Activated CD4-positive, alpha-beta T cell treated with anti-CD3 and anti-CD28 coated beads, Interleukin-2, amount 10 ng/mL, durations not matched to agents 7 days and 5 days (primary cell): Measurements from ENCODE around the gene KRTAP10-3. TPM values are rescaled to one million over a fixed set of nuclear protein-coding genes. Genes with fewer than 3 reads are reported as not detected.
"Not testable (repeated sequence)": the region's sequence is repeated elsewhere in the genome, so short reads cannot be mapped to it uniquely, and the experiment has no call there.

ENCODE experiments used
- CTCF ChIA-PET: fragments of 350-600 bp; sonication (Branson Sonifier 250); formaldehyde crosslinking; loops from one replicate; lab custom pipeline; 2021; ENCODE audit warnings: antibody characterized with exemption; lab: Charles Lee
- POLR2A ChIA-PET: fragments of 350-600 bp; sonication (Branson Sonifier 250); formaldehyde crosslinking; loops from one replicate; lab custom pipeline; 2021; ENCODE audit warnings: antibody characterized with exemption; lab: Charles Lee
- DNase-seq: peaks from one replicate; pipeline ENCODE4 v3.0.0-alpha.2; 2020
- H3K27ac Mint-ChIP-seq: one replicate; pipeline ENCODE4 v1.8.0; 2021; ENCODE audit warnings: mild to moderate bottlenecking, moderate library complexity, mixed read lengths
- H3K27me3 Mint-ChIP-seq: one replicate; pipeline ENCODE4 v1.8.0; 2021; ENCODE audit warnings: mixed read lengths
- H3K36me3 Mint-ChIP-seq: one replicate; pipeline ENCODE4 v1.8.0; 2021; ENCODE audit warnings: low read depth, mixed read lengths
- H3K4me1 Mint-ChIP-seq: one replicate; pipeline ENCODE4 v1.8.0; 2021; ENCODE audit warnings: mixed read lengths
- H3K4me3 Mint-ChIP-seq: one replicate; pipeline ENCODE4 v1.8.0; 2021; ENCODE audit warnings: mild to moderate bottlenecking, moderate library complexity, mixed read lengths
- H3K9me3 Mint-ChIP-seq: one replicate; pipeline ENCODE4 v1.8.0; 2021; ENCODE audit warnings: mixed read lengths
- total RNA-seq, 2 experiments: library from RNA; stranded (reverse); gene quantifications; one replicate each; pipeline ENCODE4 v1.2.3, GENCODE V29; 2021

KRTAP10-3 gene, protein sequence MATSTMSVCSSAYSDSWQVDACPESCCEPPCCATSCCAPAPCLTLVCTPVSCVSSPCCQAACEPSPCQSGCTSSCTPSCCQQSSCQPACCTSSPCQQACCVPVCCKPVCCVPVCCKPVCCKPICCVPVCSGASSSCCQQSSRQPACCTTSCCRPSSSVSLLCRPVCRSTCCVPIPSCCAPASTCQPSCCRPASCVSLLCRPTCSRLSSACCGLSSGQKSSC
- not detected for total RNA-seq

- CTCF ChIA-PET: no interaction called here
- H3K27ac Mint-ChIP-seq: no peak within 1 kb of the TSS
- H3K4me3 Mint-ChIP-seq: no peak within 1 kb of the TSS
- no peak for DNase-seq
- no peaks in the 10 kb centered on the region for H3K4me1 Mint-ChIP-seq
- H3K36me3 Mint-ChIP-seq: peaks cover 7% of the 10 kb centered on the region
- POLR2A ChIA-PET: no interaction called here
- H3K9me3 Mint-ChIP-seq: peaks cover 12% of the 10 kb centered on the region
- peaks cover 12% of the 10 kb centered on the region for H3K27me3 Mint-ChIP-seq
Observed at GRCh38 chr21:44558695-44559094, at the start of gene KRTAP10-3. TSS of gene KRTAP10-3 (minus strand) at chr21:44558795. CDS start at chr21:44558715, 80 bp downstream.

GRCh38 chr21:44606495-44606894 is 47.9 kb upstream of the KRTAP10-3 start:
- ChIA-PET POLR2A (no interaction called here), CTCF (no interaction called here)
- no peak for DNase-seq
- H3K36me3 Mint-ChIP-seq: peaks cover 3% of the 10 kb centered on the region
- no peaks in the 10 kb centered on the region for H3K4me1 Mint-ChIP-seq
- H3K27ac Mint-ChIP-seq: no peak overlapping the region
- peaks cover 30% of the 10 kb centered on the region for H3K9me3 Mint-ChIP-seq
- no peak overlapping the region for H3K4me3 Mint-ChIP-seq
- H3K27me3 Mint-ChIP-seq: peaks cover 17% of the 10 kb centered on the region

- DNase-seq: no peak
- peaks cover 8% of the 10 kb centered on the region for H3K9me3 Mint-ChIP-seq
- no peaks in the 10 kb centered on the region for H3K36me3 Mint-ChIP-seq
- H3K4me3 Mint-ChIP-seq: no peak overlapping the region
- H3K4me1 Mint-ChIP-seq: no peaks in the 10 kb centered on the region
- ChIA-PET CTCF (no interaction called here), POLR2A (no interaction called here)
- peaks cover 16% of the 10 kb centered on the region for H3K27me3 Mint-ChIP-seq
- H3K27ac Mint-ChIP-seq: no peak overlapping the region
Observed at GRCh38 chr21:44603911-44604310, 45.3 kb upstream of the KRTAP10-3 start.

DNA sequence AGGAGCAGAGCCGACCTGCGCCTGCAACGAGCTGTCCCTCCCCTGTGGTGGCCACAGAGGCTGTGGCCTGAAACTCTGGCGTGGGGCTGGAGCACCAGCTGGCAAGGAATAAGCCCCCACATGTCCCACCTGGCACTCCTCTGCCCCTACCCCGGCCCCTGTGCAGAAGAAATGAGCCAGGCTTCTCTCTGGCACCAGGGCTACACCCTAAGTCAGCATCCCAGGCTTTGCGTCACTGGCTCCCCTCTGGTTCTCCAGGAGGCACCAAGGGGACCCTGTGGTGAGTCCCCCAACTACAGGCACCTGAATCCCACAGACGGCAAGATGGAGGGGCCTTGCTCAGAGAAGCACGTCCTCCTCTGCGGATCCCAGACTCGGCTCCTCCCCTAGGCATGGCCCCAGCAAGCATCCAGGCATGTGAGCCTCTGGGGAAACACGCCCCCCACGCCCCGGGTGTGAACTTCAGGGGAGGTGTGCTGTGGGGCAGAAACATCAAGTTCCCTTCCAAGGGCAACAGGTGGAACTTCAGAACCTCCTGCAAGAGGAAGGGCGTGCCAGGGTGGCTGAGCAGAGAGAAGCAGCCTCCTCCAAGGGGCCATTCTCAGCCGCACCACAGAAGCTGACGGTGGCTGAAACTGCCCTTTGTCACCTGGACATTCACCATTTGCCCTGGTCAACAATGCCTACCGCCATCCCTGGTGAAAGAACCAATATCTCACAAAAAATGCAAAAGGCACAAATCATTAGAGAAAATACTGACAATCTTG is 44.7 kb upstream of the KRTAP10-3 start:
- Mint-ChIP-seq H3K4me1 (no peaks in the 10 kb centered on the region), H3K27me3 (peaks cover 19% of the 10 kb centered on the region), H3K27ac (no peak overlapping the region), H3K36me3 (no peaks in the 10 kb centered on the region), H3K9me3 (peaks cover 11% of the 10 kb centered on the region), H3K4me3 (no peak overlapping the region)
- ChIA-PET POLR2A (no interaction called here), CTCF (no interaction called here)
- DNase-seq: no peak

- Mint-ChIP-seq H3K9me3 (peaks cover 11% of the 10 kb centered on the region), H3K4me1 (no peaks in the 10 kb centered on the region), H3K4me3 (no peak overlapping the region), H3K27ac (no peak overlapping the region), H3K27me3 (peaks cover 17% of the 10 kb centered on the region), H3K36me3 (no peaks in the 10 kb centered on the region)
- CTCF ChIA-PET: no interaction called here
- POLR2A ChIA-PET: no interaction called here
- no peak for DNase-seq
Observed at GRCh38 chr21:44602463-44602850, 43.9 kb upstream of the KRTAP10-3 start.

GRCh38 chr21:44601596-44602462 is 43.2 kb upstream of the KRTAP10-3 start:
- no peak for DNase-seq
- Mint-ChIP-seq H3K9me3 (peaks cover 11% of the 10 kb centered on the region), H3K27me3 (peaks cover 17% of the 10 kb centered on the region), H3K4me1 (no peaks in the 10 kb centered on the region), H3K4me3 (no peak overlapping the region), H3K27ac (no peak overlapping the region), H3K36me3 (no peaks in the 10 kb centered on the region)
- ChIA-PET CTCF (interaction anchor here (0.5 to 0.6 kb wide), 2 partner anchors 13 to 57 kb away, joined by 3 to 5 read pairs; no protein-coding TSS in a partner anchor), POLR2A (no interaction called here)

- POLR2A ChIA-PET, DNase-seq, H3K4me3 Mint-ChIP-seq, H3K4me1 Mint-ChIP-seq, H3K27ac Mint-ChIP-seq, H3K36me3 Mint-ChIP-seq: not testable (repeated sequence)
- Mint-ChIP-seq H3K9me3 (peaks cover 11% of the 10 kb centered on the region), H3K27me3 (peaks cover 16% of the 10 kb centered on the region)
- CTCF ChIA-PET: interaction anchor here (0.5 to 0.6 kb wide), 2 partner anchors 14 to 57 kb away, joined by 3 to 5 read pairs; no protein-coding TSS in a partner anchor
Observed at GRCh38 chr21:44601091-44601490, 42.5 kb upstream of the KRTAP10-3 start.

DNA sequence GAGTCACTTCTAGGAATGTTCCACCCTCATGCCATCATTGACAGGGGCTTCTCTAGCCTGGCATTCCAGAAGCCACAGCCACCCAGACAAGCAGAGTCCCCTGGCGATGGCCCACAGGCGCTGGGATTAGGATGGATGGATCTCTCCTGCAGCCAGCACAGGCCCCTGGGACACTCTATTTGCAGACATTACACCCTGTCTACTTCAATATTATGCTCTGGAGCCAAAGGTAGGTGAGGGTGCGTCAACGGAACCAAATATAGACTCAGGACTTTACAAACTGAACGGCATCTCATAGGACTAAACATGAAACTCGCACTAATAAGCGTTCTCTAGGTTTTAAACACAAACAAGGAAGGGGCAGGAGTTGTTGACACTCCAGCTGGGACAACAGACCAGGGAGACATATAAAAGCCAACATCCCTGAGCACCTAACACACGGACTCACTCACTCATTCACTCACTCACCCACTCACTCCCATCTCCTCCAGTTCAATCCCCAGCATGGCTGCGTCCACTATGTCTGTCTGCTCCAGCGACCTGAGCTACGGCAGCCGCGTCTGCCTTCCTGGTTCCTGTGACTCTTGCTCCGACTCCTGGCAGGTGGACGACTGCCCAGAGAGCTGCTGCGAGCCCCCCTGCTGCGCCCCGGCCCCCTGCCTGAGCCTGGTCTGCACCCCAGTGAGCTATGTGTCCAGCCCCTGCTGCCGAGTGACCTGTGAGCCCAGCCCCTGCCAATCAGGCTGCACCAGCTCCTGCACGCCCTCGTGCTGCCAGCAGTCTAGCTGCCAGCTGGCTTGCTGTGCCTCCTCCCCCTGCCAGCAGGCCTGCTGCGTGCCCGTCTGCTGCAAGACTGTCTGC is 41.8 kb upstream of the KRTAP10-3 start, which contains the start of gene KRTAP10-7:
TSS of gene KRTAP10-7 (plus strand) at position 480 of the 861 bp plus-strand sequence. CDS start at position 505, 25 bp downstream.
- H3K4me1 Mint-ChIP-seq, H3K4me3 Mint-ChIP-seq, H3K27ac Mint-ChIP-seq, DNase-seq, POLR2A ChIA-PET, H3K36me3 Mint-ChIP-seq, CTCF ChIA-PET: not testable (repeated sequence)
- H3K9me3 Mint-ChIP-seq: peaks cover 11% of the 10 kb centered on the region
- H3K27me3 Mint-ChIP-seq: peaks cover 14% of the 10 kb centered on the region

DNA sequence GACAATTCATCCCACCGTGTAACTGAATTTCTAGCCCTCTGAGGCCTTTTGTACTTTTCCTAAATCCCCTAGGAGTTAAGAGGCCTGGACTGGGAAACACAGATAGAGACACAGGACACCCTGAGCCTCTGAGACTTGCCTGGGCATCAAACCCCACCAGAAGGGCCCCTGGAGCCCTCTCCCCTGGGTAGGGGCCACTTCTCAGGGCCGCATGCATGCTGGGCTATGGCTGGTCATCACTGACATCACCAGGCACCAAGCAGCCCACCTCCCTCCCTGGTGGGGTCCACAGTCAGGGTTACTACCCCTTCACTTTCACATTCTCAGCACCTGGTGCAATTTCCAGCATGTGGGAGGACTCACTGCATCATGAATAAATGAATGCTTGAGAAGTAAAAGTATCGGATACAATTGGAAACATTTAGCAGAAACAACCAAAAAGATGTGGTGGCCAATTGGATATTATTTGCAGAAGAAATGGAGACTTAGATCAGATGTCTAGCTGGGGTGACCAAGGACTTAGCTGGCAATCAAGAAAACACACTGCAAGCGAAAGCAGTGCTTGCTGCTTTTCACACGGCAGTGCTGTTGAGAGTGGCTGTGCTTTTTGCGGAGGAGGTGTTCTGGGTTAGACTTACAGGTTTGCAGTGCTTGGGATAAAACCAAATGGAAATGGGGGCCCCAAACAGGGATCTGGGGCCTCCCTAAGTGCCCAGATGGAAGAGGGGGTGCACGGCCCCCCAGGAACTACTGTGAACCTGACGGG is 40.9 kb upstream of the KRTAP10-3 start:
- Mint-ChIP-seq H3K36me3 (no peaks in the 10 kb centered on the region), H3K4me3 (no peak overlapping the region), H3K27ac (no peak overlapping the region), H3K9me3 (peaks cover 5% of the 10 kb centered on the region), H3K27me3 (peaks cover 11% of the 10 kb centered on the region), H3K4me1 (no peaks in the 10 kb centered on the region)
- CTCF ChIA-PET: no interaction called here
- POLR2A ChIA-PET: no interaction called here
- no peak for DNase-seq

DNA sequence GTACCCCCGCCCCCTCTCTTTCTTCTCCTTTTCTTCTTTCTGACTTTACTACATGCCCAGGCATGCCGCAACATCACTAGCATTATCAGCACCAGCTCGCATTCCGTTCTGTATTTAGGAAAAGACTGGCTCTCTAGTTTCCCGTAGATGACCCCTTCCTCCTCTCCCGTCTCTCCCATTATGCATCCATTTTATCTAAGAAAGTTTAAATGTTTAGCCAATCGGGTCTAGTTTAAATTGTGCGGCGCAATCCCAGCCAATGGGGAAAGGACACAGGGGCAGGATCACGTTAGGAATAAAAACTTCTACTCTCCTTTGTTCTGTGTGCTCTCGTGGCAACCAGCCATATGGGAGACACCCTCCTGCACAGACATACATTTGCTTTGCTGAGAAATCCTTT is 39.5 kb upstream of the KRTAP10-3 start:
- ChIA-PET POLR2A (no interaction called here), CTCF (interaction anchor here (1.2 kb wide), 1 partner anchor 28 kb away, joined by 3 read pairs; no protein-coding TSS in a partner anchor)
- DNase-seq: no peak
- Mint-ChIP-seq H3K4me1 (peaks cover 1% of the 10 kb centered on the region), H3K4me3 (no peak overlapping the region), H3K36me3 (no peaks in the 10 kb centered on the region), H3K9me3 (peaks cover 4% of the 10 kb centered on the region), H3K27ac (no peak overlapping the region), H3K27me3 (peaks cover 11% of the 10 kb centered on the region)

GRCh38 chr21:44596068-44596725 is 37.6 kb upstream of the KRTAP10-3 start:
- DNase-seq: no peak
- CTCF ChIA-PET: interaction anchor here (0.9 to 2.1 kb wide), 2 partner anchors 13 to 22 kb away, joined by 4 to 6 read pairs; no protein-coding TSS in a partner anchor
- Mint-ChIP-seq H3K27ac (no peak overlapping the region), H3K9me3 (peaks cover 4% of the 10 kb centered on the region), H3K27me3 (peaks cover 11% of the 10 kb centered on the region), H3K4me3 (no peak overlapping the region), H3K4me1 (peaks cover 1% of the 10 kb centered on the region), H3K36me3 (no peaks in the 10 kb centered on the region)
- POLR2A ChIA-PET: no interaction called here
